RWPE1 (cell line): Measurements from ENCODE around the gene USF2.

Experiments used
- CTCF ChIA-PET: fragments of 350-600 bp; sonication (Branson Sonifier 250); formaldehyde crosslinking; extraction: SDS; loops from one replicate; lab custom pipeline; 2021; lab: Yijun Ruan, JAX
- POLR2A ChIA-PET: fragments of 400-600 bp; formaldehyde crosslinking; extraction: SDS; loops from one replicate; lab custom pipeline; 2020; ENCODE audit warnings: antibody characterized with exemption; ENCODE audit not compliant: low non-redundant PET; lab: Yijun Ruan, JAX
- DNase-seq: peaks from one replicate; pipeline ENCODE4 v3.0.0; 2012; ENCODE audit warnings: low spot score
- H3K27ac ChIP-seq: fragments of 450-650 bp; 2 replicates; pipeline ENCODE4 v1.5.1; 2017
- CTCF ChIP-seq: fragments of 450-650 bp; conservative IDR thresholded peaks from 2 replicates; pipeline ENCODE4 v1.5.1; 2017; ENCODE audit warnings: low read depth, mild to moderate bottlenecking

Gene USF2

GRCh38 chr19:35290381-35291127 is 21.8 kb downstream of the USF2 start:
- ChIA-PET CTCF (interaction anchor here (0.5 to 0.7 kb wide), 2 partner anchors 32 to 62 kb away, joined by 3 read pairs; no protein-coding TSS in a partner anchor), POLR2A (no interaction called here)
- no peak for DNase-seq

GRCh38 chr19:35291259-35291658 is 22.5 kb downstream of the USF2 start:
- ChIA-PET CTCF (interaction anchor here (0.5 kb wide), 1 partner anchor 33 kb away, joined by 3 read pairs; no protein-coding TSS in a partner anchor), POLR2A (no interaction called here)
- no peak overlapping the region for H3K27ac ChIP-seq
- DNase-seq = no peak
- TF ChIP-seq CTCF = no peak

More at GRCh38 chr19:35290381-35291127, 21.8 kb downstream of the USF2 start:
- no peak overlapping the region for H3K27ac ChIP-seq
- TF ChIP-seq CTCF = no peak

- ChIA-PET POLR2A (no interaction called here), CTCF (no interaction called here)
- no peak for DNase-seq
- no peak within 1 kb of the TSS for H3K27ac ChIP-seq
- no peak for TF ChIP-seq CTCF
Observed at GRCh38 chr19:35291916-35292315, 23.2 kb downstream of the USF2 start, which contains the start of gene MAG. Gene MAG (plus strand): TSS chr19:35292161. CDS start chr19:35295409, 3,248 bp downstream.

- no peak overlapping the region for H3K27ac ChIP-seq
- DNase-seq = no peak
- ChIA-PET CTCF (no interaction called here), POLR2A (no interaction called here)
- no peak for TF ChIP-seq CTCF
Observed at GRCh38 chr19:35292421-35293362, 23.9 kb downstream of the USF2 start.

GRCh38 chr19:35293363-35293739 is 24.6 kb downstream of the USF2 start:
- TF ChIP-seq CTCF = no peak
- H3K27ac ChIP-seq = no peak overlapping the region
- CTCF ChIA-PET = interaction anchor here (0.7 to 0.9 kb wide), 2 partner anchors 23 to 25 kb away, joined by 3 to 5 read pairs; no protein-coding TSS in a partner anchor
- no peak for DNase-seq
- POLR2A ChIA-PET = no interaction called here

- POLR2A ChIA-PET = no interaction called here
- CTCF ChIA-PET = interaction anchor here (0.7 to 0.9 kb wide), 2 partner anchors 24 to 25 kb away, joined by 3 to 5 read pairs; no protein-coding TSS in a partner anchor
Observed at GRCh38 chr19:35293808-35294207, 25.0 kb downstream of the USF2 start.

More at GRCh38 chr19:35293808-35294207, 25.0 kb downstream of the USF2 start:
- no peak overlapping the region for H3K27ac ChIP-seq
- TF ChIP-seq CTCF = no peak
- DNase-seq = no peak
